ENCODE data around the gene CMPK1.

GRCh38 chr1:47371016-47371517, 37.5 kb downstream of the CMPK1 start:
- TF ChIP-seq EZH2phosphoT487 (IDR thresholded peaks at IDR 0.05; ENCODE audit: insufficient read depth, low read depth) (no peak), EZH2 (IDR thresholded peaks at IDR 0.05; ENCODE audit: insufficient read depth, poor library complexity, severe bottlenecking) (no peak)
